GM19035 (cell line): Measurements from ENCODE around the gene ZBTB5.
"Not testable (repeated sequence)": the region's sequence is repeated elsewhere in the genome, so short reads cannot be mapped to it uniquely, and the experiment has no call there.

Experiments used
- ATAC-seq: cut with Tn5 transposase; IDR thresholded peaks from one replicate; pipeline ENCODE4 v1.9.1; 2021; ENCODE audit not compliant: unreplicated experiment

The ZBTB5 gene

GRCh38 chr9:37465249-37466036 is at the start of gene ZBTB5:
ZBTB5 (minus strand) TSS chr9:37465450; CDS start chr9:37442551, 22,899 bp downstream.
- peak; percentile 77 for ATAC-seq

- ATAC-seq = no peak
These were observed 49.7 kb upstream of the ZBTB5 start for GRCh38 chr9:37514999-37515398.

GRCh38 chr9:37514415-37514814 is 49.2 kb upstream of the ZBTB5 start:
- ATAC-seq = not testable (repeated sequence)

GRCh38 chr9:37512437-37512836 is 47.2 kb upstream of the ZBTB5 start:
- ATAC-seq = no peak

GRCh38 chr9:37511016-37512010 is 46.1 kb upstream of the ZBTB5 start:
- ATAC-seq = no peak

GRCh38 chr9:37510053-37510452 is 44.8 kb upstream of the ZBTB5 start:
- ATAC-seq = not testable (repeated sequence)

GRCh38 chr9:37509536-37509935 is 44.3 kb upstream of the ZBTB5 start:
- ATAC-seq = no peak

- ATAC-seq = no peak
These were observed 43.6 kb upstream of the ZBTB5 start for GRCh38 chr9:37508834-37509206.

GRCh38 chr9:37508135-37508833 is 43.0 kb upstream of the ZBTB5 start:
- ATAC-seq = no peak

GRCh38 chr9:37507566-37508134 is 42.4 kb upstream of the ZBTB5 start:
- no peak for ATAC-seq

GRCh38 chr9:37504605-37505004 is 39.4 kb upstream of the ZBTB5 start:
- ATAC-seq = no peak

GRCh38 chr9:37503736-37504135 is 38.5 kb upstream of the ZBTB5 start:
- no peak for ATAC-seq

- no peak for ATAC-seq
These were observed 36.8 kb upstream of the ZBTB5 start for GRCh38 chr9:37501957-37502596.

- no peak for ATAC-seq
These were observed 34.0 kb upstream of the ZBTB5 start for GRCh38 chr9:37499297-37499696.

- ATAC-seq = no peak
These were observed 33.2 kb upstream of the ZBTB5 start for GRCh38 chr9:37498457-37498856.

GRCh38 chr9:37497320-37497719 is 32.1 kb upstream of the ZBTB5 start:
- ATAC-seq = no peak

- ATAC-seq = no peak
These were observed 30.8 kb upstream of the ZBTB5 start for GRCh38 chr9:37496020-37496419.

GRCh38 chr9:37495571-37495970 is 30.3 kb upstream of the ZBTB5 start:
- ATAC-seq = no peak

GRCh38 chr9:37491939-37492338 is 26.7 kb upstream of the ZBTB5 start:
- ATAC-seq = no peak
